MG63 (cell line): ENCODE data around the gene CDH23. TPM values are rescaled to one million over a fixed set of nuclear protein-coding genes. Genes with fewer than 3 reads are reported as not detected.

ENCODE experiments used
- DNase-seq: peaks from one replicate; pipeline ENCODE4 v3.0.0-alpha.2; 2020
- H3K27me3 ChIP-seq: fragments of 250-450 bp; sonication (Bioruptor Pico); 2 replicates; pipeline ENCODE4 v1.5.1; 2020; ENCODE audit warnings: mild to moderate bottlenecking, moderate library complexity
- H3K36me3 ChIP-seq: fragments of 250-450 bp; sonication (Bioruptor Pico); 2 replicates; pipeline ENCODE4 v1.5.1; 2020; ENCODE audit warnings: mild to moderate bottlenecking, moderate library complexity
- H3K4me3 ChIP-seq: fragments of 250-450 bp; sonication (Bioruptor Pico); 2 replicates; pipeline ENCODE4 v1.5.1; 2020; ENCODE audit warnings: mild to moderate bottlenecking, moderate library complexity
- H3K9me3 ChIP-seq: fragments of 250-450 bp; sonication (Bioruptor Pico); 2 replicates; pipeline ENCODE4 v1.5.1; 2020; ENCODE audit warnings: mild to moderate bottlenecking, moderate library complexity
- total RNA-seq: library from RNA; depleted of rRNA; stranded (reverse); fragments of >200 nt; shearing (Covaris generic); gene quantifications from 2 replicates; pipeline ENCODE4 v1.2.3, GENCODE V29; 2014; ENCODE audit warnings: low replicate concordance

Gene CDH23
- total RNA-seq, 1 experiment from 2014 or later = 0.07 TPM

- Histone ChIP-seq H3K4me3 (no peak overlapping the region), H3K27me3 (no peaks in the 10 kb centered on the region), H3K36me3 (no peaks in the 10 kb centered on the region), H3K9me3 (no peaks in the 10 kb centered on the region)
- no peak for DNase-seq
These were observed 347.1 kb downstream of the CDH23 start for GRCh38 chr10:71743866-71744265.

GRCh38 chr10:71744897-71745663 lies 348.4 kb downstream of the CDH23 start:
- H3K4me3 ChIP-seq = no peak overlapping the region
- DNase-seq = no peak
- no peaks in the 10 kb centered on the region for H3K36me3 ChIP-seq
- no peaks in the 10 kb centered on the region for H3K27me3 ChIP-seq
- H3K9me3 ChIP-seq = no peaks in the 10 kb centered on the region

GRCh38 chr10:71745664-71746250 lies 349.0 kb downstream of the CDH23 start:
- Histone ChIP-seq H3K4me3 (no peak overlapping the region), H3K9me3 (no peaks in the 10 kb centered on the region), H3K27me3 (no peaks in the 10 kb centered on the region), H3K36me3 (peaks cover 5% of the 10 kb centered on the region; the same call in 1 of the 2 replicates)
- DNase-seq = no peak

- no peak for DNase-seq
- H3K4me3 ChIP-seq = no peak overlapping the region
- H3K27me3 ChIP-seq = no peaks in the 10 kb centered on the region
- no peaks in the 10 kb centered on the region for H3K9me3 ChIP-seq
- peaks cover 5% of the 10 kb centered on the region; the same call in 1 of the 2 replicates for H3K36me3 ChIP-seq
These were observed 349.8 kb downstream of the CDH23 start for GRCh38 chr10:71746344-71747037.

- no peaks in the 10 kb centered on the region for H3K27me3 ChIP-seq
- no peak for DNase-seq
- no peaks in the 10 kb centered on the region for H3K9me3 ChIP-seq
- H3K4me3 ChIP-seq = no peak overlapping the region
- H3K36me3 ChIP-seq = peaks cover 5% of the 10 kb centered on the region; the same call in 1 of the 2 replicates
These were observed 350.4 kb downstream of the CDH23 start for GRCh38 chr10:71747039-71747531.

GRCh38 chr10:71747551-71748523 lies 351.1 kb downstream of the CDH23 start:
- peaks cover 5% of the 10 kb centered on the region; the same call in 1 of the 2 replicates for H3K36me3 ChIP-seq
- DNase-seq = no peak
- H3K9me3 ChIP-seq = no peaks in the 10 kb centered on the region
- H3K4me3 ChIP-seq = no peak overlapping the region
- no peaks in the 10 kb centered on the region for H3K27me3 ChIP-seq

- Histone ChIP-seq H3K36me3 (peaks cover 11% of the 10 kb centered on the region), H3K27me3 (no peaks in the 10 kb centered on the region), H3K4me3 (no peak overlapping the region), H3K9me3 (no peaks in the 10 kb centered on the region)
- DNase-seq = peak; percentile 39
These were observed 352.0 kb downstream of the CDH23 start for GRCh38 chr10:71748671-71749191.

- no peak for DNase-seq
These were observed 352.7 kb downstream of the CDH23 start for GRCh38 chr10:71749396-71749795.

GRCh38 chr10:71750124-71750841 lies 353.6 kb downstream of the CDH23 start:
- peaks cover 11% of the 10 kb centered on the region for H3K36me3 ChIP-seq
- H3K27me3 ChIP-seq = no peaks in the 10 kb centered on the region
- H3K9me3 ChIP-seq = no peaks in the 10 kb centered on the region
- H3K4me3 ChIP-seq = no peak overlapping the region
- DNase-seq = no peak

More at GRCh38 chr10:71749396-71749795, 352.7 kb downstream of the CDH23 start:
- Histone ChIP-seq H3K9me3 (no peaks in the 10 kb centered on the region), H3K36me3 (peaks cover 11% of the 10 kb centered on the region), H3K4me3 (no peak overlapping the region), H3K27me3 (no peaks in the 10 kb centered on the region)

GRCh38 chr10:71750986-71751385 lies 354.3 kb downstream of the CDH23 start:
- Histone ChIP-seq H3K4me3 (no peak overlapping the region), H3K27me3 (no peaks in the 10 kb centered on the region), H3K9me3 (no peaks in the 10 kb centered on the region), H3K36me3 (peaks cover 11% of the 10 kb centered on the region)
- no peak for DNase-seq

GRCh38 chr10:71751515-71752224 lies 354.9 kb downstream of the CDH23 start:
- H3K27me3 ChIP-seq = no peaks in the 10 kb centered on the region
- peaks cover 11% of the 10 kb centered on the region for H3K36me3 ChIP-seq
- no peak overlapping the region for H3K4me3 ChIP-seq
- no peaks in the 10 kb centered on the region for H3K9me3 ChIP-seq
- no peak for DNase-seq

- Histone ChIP-seq H3K9me3 (no peaks in the 10 kb centered on the region), H3K4me3 (no peak overlapping the region), H3K27me3 (no peaks in the 10 kb centered on the region), H3K36me3 (peaks cover 11% of the 10 kb centered on the region)
- DNase-seq = no peak
These were observed 355.8 kb downstream of the CDH23 start for GRCh38 chr10:71752391-71753090.

GRCh38 chr10:71753091-71753959 lies 356.6 kb downstream of the CDH23 start:
- no peaks in the 10 kb centered on the region for H3K27me3 ChIP-seq
- peaks cover 18% of the 10 kb centered on the region for H3K36me3 ChIP-seq
- DNase-seq = no peak
- H3K4me3 ChIP-seq = no peak overlapping the region
- H3K9me3 ChIP-seq = no peaks in the 10 kb centered on the region
